ENCODE results near the gene NKX1-2.

The NKX1-2 gene

GRCh38 chr10:124418726-124419501 lies 30.9 kb downstream of the NKX1-2 start, which contains the start of gene OAT:
OAT (minus strand) TSS chr10:124418923; CDS start chr10:124412171, 6,752 bp downstream.
- DNase-seq (ENCODE audit: low read depth in 2 of 3, low spot score in 1 of 3), result peak; percentile 91 to 97 (median 92)

GRCh38 chr10:124417895-124418725 lies 31.7 kb downstream of the NKX1-2 start:
- DNase-seq (ENCODE audit: low read depth in 2 of 3, low spot score in 1 of 3), result peak; percentile 7 to 16 (median 15)

GRCh38 chr10:124416733-124417132 lies 33.1 kb downstream of the NKX1-2 start:
- DNase-seq (ENCODE audit: low read depth in 2 of 3, low spot score in 1 of 3), result no peak

GRCh38 chr10:124415210-124415609 lies 34.6 kb downstream of the NKX1-2 start:
- no peak for DNase-seq (ENCODE audit: low read depth in 2 of 3, low spot score in 1 of 3)

- no peak for DNase-seq (ENCODE audit: low read depth in 2 of 3, low spot score in 1 of 3)
Observed at GRCh38 chr10:124414076-124414475, 35.8 kb downstream of the NKX1-2 start.

GRCh38 chr10:124409696-124410095 lies 40.1 kb downstream of the NKX1-2 start:
- DNase-seq (ENCODE audit: low read depth in 2 of 3, low spot score in 1 of 3), result no peak

GRCh38 chr10:124408357-124408756 lies 41.5 kb downstream of the NKX1-2 start:
- DNase-seq (ENCODE audit: low read depth in 2 of 3, low spot score in 1 of 3), result no peak

- DNase-seq (ENCODE audit: low read depth in 2 of 3, low spot score in 1 of 3), result no peak
Observed at GRCh38 chr10:124407456-124407855, 42.4 kb downstream of the NKX1-2 start.

GRCh38 chr10:124403548-124403947 lies 46.3 kb downstream of the NKX1-2 start:
- peak in 1 of 3 donors; percentile 20 for DNase-seq (ENCODE audit: low read depth in 2 of 3, low spot score in 1 of 3)

- DNase-seq (ENCODE audit: low read depth in 2 of 3, low spot score in 1 of 3), result no peak
Observed at GRCh38 chr10:124402273-124402672, 47.6 kb downstream of the NKX1-2 start.

GRCh38 chr10:124401633-124402032 lies 48.2 kb downstream of the NKX1-2 start:
- no peak for DNase-seq (ENCODE audit: low read depth in 2 of 3, low spot score in 1 of 3)
